AG09319 (cell line): ENCODE measurements around the gene CNTN1.
"Not testable (repeated sequence)": the region's sequence is repeated elsewhere in the genome, so short reads cannot be mapped to it uniquely, and the experiment has no call there.

Experiments
- DNase-seq: peaks from one replicate; pipeline ENCODE4 v3.0.0-alpha.2; 2010; ENCODE audit warnings: low read depth; ENCODE audit errors: extremely low read depth
- CTCF ChIP-seq: IDR thresholded peaks from 2 replicates; pipeline ENCODE4 v1.5.1; 2011; ENCODE audit warnings: low read depth, mild to moderate bottlenecking, inconsistent platforms, low read length, moderate library complexity

Gene CNTN1

DNA sequence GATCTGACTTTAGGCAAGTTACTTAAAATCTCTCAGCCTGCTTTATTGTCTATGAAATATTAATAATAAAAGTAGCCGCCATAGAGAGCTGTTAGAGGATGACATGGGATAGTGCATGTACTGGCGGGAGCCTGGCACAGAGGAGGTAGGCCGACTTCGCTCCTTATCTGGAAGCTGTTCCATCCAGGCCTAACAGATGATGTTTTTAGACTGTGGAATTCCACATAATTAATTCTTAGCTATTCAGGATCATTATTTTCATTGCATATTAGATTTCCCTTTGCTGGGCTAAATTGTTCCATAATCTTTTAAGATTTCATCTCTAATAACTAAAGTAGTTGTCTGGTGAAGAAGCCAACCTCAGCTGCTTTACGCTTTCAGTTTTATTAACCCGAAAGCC lies 30.8 kb downstream of the CNTN1 start:
- no peak for TF ChIP-seq CTCF
- no peak for DNase-seq

DNA sequence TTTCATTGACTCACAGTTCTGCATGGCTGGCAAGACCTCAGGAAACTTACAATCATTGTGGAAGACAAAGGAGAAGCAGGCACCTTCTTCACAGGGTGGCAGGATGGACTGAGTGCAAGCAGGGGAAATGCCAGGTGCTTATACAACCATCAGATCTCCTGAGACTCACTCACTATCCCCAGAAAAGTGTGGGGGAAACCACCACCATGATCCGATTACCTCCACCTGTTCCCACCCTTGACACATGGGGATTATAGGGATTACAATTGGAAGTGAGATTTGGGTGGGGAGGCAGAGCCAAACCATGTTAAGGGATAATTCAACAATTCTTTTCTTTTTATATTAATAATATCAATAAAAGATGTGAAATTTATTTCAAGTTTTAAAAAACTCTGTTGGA lies 34.1 kb downstream of the CNTN1 start:
- no peak for TF ChIP-seq CTCF
- DNase-seq: no peak

- no peak for DNase-seq
Observed at GRCh38 chr12:40727774-40728483, 35.7 kb downstream of the CNTN1 start.

DNA sequence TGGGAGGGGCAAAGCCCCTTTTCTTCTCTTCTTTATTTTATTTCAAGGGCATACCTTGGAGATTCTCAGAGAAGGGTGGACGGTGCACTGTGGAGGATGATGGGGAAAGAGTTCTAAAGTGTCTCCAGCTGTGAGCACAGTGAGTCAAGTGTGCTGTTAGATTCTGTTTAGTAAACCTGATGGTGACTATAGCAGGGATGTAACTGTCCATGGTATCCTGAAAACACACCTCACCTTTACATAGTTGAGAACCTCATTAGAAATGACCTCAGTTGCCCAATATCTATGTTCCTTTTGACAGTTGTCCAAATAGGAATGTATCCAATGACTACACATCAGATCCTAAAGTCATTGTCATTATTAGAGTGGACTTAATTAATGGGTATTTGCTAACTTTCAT lies 38.0 kb downstream of the CNTN1 start:
- DNase-seq: no peak

More at GRCh38 chr12:40727774-40728483, 35.7 kb downstream of the CNTN1 start:
- TF ChIP-seq CTCF: no peak

DNA sequence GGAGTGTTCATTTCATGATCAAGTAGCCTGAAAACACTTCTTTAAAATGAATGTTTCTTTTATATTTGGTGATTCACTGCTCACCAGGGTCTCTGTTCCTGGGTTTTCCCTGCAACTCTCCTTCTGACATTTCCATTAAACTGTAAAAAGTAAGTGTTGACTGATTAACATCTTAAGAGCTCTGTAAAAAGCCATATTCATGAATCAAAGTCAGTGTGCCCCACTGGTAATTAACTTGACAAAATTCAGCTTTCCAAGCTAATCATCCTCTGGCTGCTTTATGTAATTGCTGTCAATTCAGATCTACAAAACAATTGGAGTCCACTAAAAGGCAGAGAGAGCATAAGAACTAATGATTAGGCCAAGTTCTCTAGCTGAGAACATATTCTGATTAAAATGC lies 41.6 kb downstream of the CNTN1 start:
- TF ChIP-seq CTCF: no peak
- DNase-seq: no peak

More for the DNA sequence above, 38.0 kb downstream of the CNTN1 start:
- TF ChIP-seq CTCF: no peak

GRCh38 chr12:40734276-40734675 lies 42.0 kb downstream of the CNTN1 start:
- no peak for TF ChIP-seq CTCF
- no peak for DNase-seq

GRCh38 chr12:40735551-40736230 lies 43.5 kb downstream of the CNTN1 start:
- DNase-seq: no peak
- no peak for TF ChIP-seq CTCF

DNA sequence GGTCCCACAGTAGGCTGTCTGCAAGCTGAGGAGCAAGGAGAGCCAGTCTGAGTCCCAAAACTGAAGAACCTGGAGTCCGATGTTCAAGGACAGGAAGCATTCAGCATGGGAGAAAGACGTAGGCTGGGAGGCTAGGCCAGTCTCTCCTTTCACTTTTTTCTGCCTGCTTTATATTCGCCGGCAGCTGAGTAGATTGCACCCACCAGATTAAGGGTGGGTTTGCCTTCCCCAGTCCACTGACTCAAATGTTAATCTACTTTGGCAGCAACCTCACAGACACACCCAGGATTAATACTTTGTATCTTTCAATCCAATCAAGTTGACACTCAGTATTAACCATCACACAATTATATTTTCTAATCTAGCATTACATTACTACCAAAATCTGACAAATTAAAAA lies 45.2 kb downstream of the CNTN1 start:
- DNase-seq: not testable (repeated sequence)
